Brain microvascular endothelial cell (primary cell): ENCODE data around the gene SLAMF6.
"Not testable (repeated sequence)": the region's sequence is repeated elsewhere in the genome, so short reads cannot be mapped to it uniquely, and the experiment has no call there.

Experiments used
- DNase-seq: peaks from one replicate; pipeline ENCODE4 v3.0.0-alpha.2; 2020
- H3K27ac ChIP-seq: fragments of 250-450 bp; sonication (Bioruptor Pico); 2 replicates; pipeline ENCODE4 v1.5.1; 2020; ENCODE audit warnings: mild to moderate bottlenecking, moderate library complexity
- H3K27me3 ChIP-seq: fragments of 250-450 bp; sonication (Bioruptor Pico); replicated peaks from 2 replicates; pipeline ENCODE4 v1.5.1; 2020; ENCODE audit warnings: mild to moderate bottlenecking
- H3K36me3 ChIP-seq: fragments of 250-450 bp; sonication (Bioruptor Pico); replicated peaks from 2 replicates; pipeline ENCODE4 v1.5.1; 2020; ENCODE audit warnings: mild to moderate bottlenecking
- H3K4me3 ChIP-seq: 2 replicates; pipeline ENCODE4 v1.5.1; 2011; ENCODE audit warnings: low read depth, mild to moderate bottlenecking, control low read depth, low read length, moderate library complexity
- in situ Hi-C: cut with HindIII; loops from 2 replicates; pipeline ENCODE4 v1.10.0; 2017; ENCODE audit warnings: low sequenced_read_pairs, low pct_ligation_motif_present
- TF ChIP-seq, protein P1 (sequence below): IDR thresholded peaks from 2 replicates; pipeline ENCODE4 v1.5.1; 2011; ENCODE audit warnings: low read depth, mild to moderate bottlenecking, moderate library complexity, low read length, control low read depth, inconsistent platforms; ENCODE audit errors: missing control alignments

Gene SLAMF6

GRCh38 chr1:160565564-160565963 lies 42.5 kb upstream of the SLAMF6 start:
- no peak for DNase-seq
- H3K27me3 ChIP-seq, result no peaks in the 10 kb centered on the region
- TF ChIP-seq, protein P1, sequence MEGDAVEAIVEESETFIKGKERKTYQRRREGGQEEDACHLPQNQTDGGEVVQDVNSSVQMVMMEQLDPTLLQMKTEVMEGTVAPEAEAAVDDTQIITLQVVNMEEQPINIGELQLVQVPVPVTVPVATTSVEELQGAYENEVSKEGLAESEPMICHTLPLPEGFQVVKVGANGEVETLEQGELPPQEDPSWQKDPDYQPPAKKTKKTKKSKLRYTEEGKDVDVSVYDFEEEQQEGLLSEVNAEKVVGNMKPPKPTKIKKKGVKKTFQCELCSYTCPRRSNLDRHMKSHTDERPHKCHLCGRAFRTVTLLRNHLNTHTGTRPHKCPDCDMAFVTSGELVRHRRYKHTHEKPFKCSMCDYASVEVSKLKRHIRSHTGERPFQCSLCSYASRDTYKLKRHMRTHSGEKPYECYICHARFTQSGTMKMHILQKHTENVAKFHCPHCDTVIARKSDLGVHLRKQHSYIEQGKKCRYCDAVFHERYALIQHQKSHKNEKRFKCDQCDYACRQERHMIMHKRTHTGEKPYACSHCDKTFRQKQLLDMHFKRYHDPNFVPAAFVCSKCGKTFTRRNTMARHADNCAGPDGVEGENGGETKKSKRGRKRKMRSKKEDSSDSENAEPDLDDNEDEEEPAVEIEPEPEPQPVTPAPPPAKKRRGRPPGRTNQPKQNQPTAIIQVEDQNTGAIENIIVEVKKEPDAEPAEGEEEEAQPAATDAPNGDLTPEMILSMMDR, result no peak
- no peaks in the 10 kb centered on the region for H3K36me3 ChIP-seq
- H3K27ac ChIP-seq, result no peak overlapping the region
- no peak overlapping the region for H3K4me3 ChIP-seq
- in situ Hi-C loops, result no loop called here

DNA sequence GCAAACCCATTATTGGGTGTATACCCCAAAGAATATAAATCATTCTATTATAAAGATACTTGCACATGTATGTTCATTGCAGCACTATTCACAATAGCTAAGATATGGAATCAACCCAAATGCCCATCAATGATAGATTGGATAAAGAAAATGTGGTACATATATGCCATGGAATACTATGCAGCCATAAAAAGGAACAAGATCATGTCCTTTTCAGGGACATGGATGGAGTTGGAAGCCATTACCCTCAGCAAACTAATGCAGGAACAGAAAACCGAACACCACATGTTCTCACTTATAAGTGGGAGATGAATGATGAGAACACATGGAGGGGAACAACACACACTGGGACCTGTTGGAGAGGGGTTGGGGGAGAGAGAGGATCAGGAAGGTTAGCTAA lies 40.2 kb upstream of the SLAMF6 start:
- DNase-seq, in situ Hi-C loops, H3K27me3 ChIP-seq, H3K27ac ChIP-seq, H3K36me3 ChIP-seq, H3K4me3 ChIP-seq: not testable (repeated sequence)

GRCh38 chr1:160562745-160563144 lies 39.7 kb upstream of the SLAMF6 start:
- H3K27ac ChIP-seq, DNase-seq, H3K36me3 ChIP-seq, H3K4me3 ChIP-seq, H3K27me3 ChIP-seq, in situ Hi-C loops: not testable (repeated sequence)

- TF ChIP-seq, protein P1, result no peak
- H3K27ac ChIP-seq, result no peak overlapping the region
- in situ Hi-C loops, result no loop called here
Measured at GRCh38 chr1:160560806-160561205, 37.8 kb upstream of the SLAMF6 start.

DNA sequence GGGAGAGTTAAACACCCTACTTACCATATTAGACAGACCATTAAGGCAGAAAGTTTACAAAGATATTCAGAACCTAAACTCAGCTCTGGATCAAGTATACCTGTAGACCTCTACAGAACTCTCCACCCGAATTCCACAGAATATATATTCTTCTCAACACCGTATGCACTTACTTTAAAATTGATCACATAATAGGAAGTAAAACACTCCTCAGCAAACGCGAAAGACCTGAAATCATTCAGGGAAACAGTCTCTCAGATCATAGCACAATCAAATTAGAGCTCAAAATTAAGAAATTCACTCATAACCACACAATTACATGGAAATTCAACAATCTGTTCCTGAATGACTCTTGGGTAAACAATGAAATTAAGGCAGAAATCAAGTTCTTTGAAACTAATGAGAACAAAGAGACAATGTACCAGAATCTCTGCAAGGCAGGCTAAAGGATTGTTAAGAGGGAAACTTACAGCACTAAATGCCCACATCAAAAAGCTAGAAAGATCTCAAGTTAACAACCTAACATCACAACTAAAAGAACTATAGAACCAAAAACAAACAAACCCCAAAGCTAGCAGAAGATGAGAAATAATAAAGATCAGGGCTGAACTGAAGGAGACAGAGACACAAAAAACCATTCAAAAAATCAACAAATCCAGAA lies 37.1 kb upstream of the SLAMF6 start:
- TF ChIP-seq, protein P1, result no peak
- no peak overlapping the region for H3K4me3 ChIP-seq
- in situ Hi-C loops, result no loop called here
- H3K27ac ChIP-seq, result no peak overlapping the region
- H3K36me3 ChIP-seq, result no peaks in the 10 kb centered on the region
- no peak for DNase-seq
- H3K27me3 ChIP-seq, result no peaks in the 10 kb centered on the region

More at GRCh38 chr1:160560806-160561205, 37.8 kb upstream of the SLAMF6 start:
- Histone ChIP-seq H3K36me3 (no peaks in the 10 kb centered on the region), H3K4me3 (no peak overlapping the region), H3K27me3 (no peaks in the 10 kb centered on the region)
- DNase-seq, result no peak

DNA sequence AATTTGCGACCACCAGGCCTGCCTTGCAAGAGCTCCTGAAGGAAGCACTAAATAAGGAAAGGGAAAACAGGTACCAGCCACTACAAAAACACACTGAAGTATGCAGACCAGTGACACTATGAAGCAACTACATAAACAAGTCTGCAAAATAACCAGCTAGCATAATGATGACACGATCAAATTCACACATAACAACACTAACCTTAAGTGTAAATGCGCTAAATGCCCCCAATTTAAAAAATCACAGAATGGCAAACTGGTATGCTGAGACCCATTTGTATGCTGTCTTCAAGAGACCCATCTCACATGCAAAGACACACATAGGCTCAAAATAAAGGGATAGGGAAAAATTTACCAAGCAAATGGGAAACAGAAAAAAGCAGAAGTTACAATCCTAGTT lies 36.4 kb upstream of the SLAMF6 start:
- in situ Hi-C loops, H3K27ac ChIP-seq: not testable (repeated sequence)

GRCh38 chr1:160558660-160559380 lies 35.8 kb upstream of the SLAMF6 start:
- Histone ChIP-seq H3K4me3 (no peak overlapping the region), H3K27me3 (no peaks in the 10 kb centered on the region), H3K36me3 (no peaks in the 10 kb centered on the region), H3K27ac (no peak overlapping the region)
- TF ChIP-seq, protein P1, result no peak
- DNase-seq, result no peak
- in situ Hi-C loops, result no loop called here

More for the DNA sequence above, 36.4 kb upstream of the SLAMF6 start:
- DNase-seq, H3K27me3 ChIP-seq, H3K36me3 ChIP-seq, H3K4me3 ChIP-seq: not testable (repeated sequence)
